HS-5 (cell line): ENCODE measurements around the gene CIT.
"Not testable (repeated sequence)": the region's sequence is repeated elsewhere in the genome, so short reads cannot be mapped to it uniquely, and the experiment has no call there.

ENCODE experiments used
- DNase-seq: peaks from one replicate; pipeline ENCODE4 v3.0.0-alpha.2; 2012; ENCODE audit warnings: low read depth

CIT gene

GRCh38 chr12:119742700-119743099 is 134.4 kb downstream of the CIT start:
- DNase-seq = no peak

- no peak for DNase-seq
These were observed 136.3 kb downstream of the CIT start for GRCh38 chr12:119740830-119741229.

GRCh38 chr12:119735079-119735478 is 142.0 kb downstream of the CIT start:
- DNase-seq = no peak

- DNase-seq = no peak
These were observed 146.7 kb downstream of the CIT start for GRCh38 chr12:119730381-119730780.

- DNase-seq = no peak
These were observed 147.2 kb downstream of the CIT start for GRCh38 chr12:119729871-119730270.

GRCh38 chr12:119728444-119728745 is 148.7 kb downstream of the CIT start:
- no peak for DNase-seq

- no peak for DNase-seq
These were observed 149.3 kb downstream of the CIT start for GRCh38 chr12:119727600-119728443.

- no peak for DNase-seq
These were observed 151.6 kb downstream of the CIT start for GRCh38 chr12:119725523-119725922.

- no peak for DNase-seq
These were observed 155.8 kb downstream of the CIT start for GRCh38 chr12:119721306-119721705.

GRCh38 chr12:119720349-119720748 is 156.8 kb downstream of the CIT start:
- DNase-seq = no peak

- DNase-seq = no peak
These were observed 159.0 kb downstream of the CIT start for GRCh38 chr12:119718141-119718540.

GRCh38 chr12:119715268-119715620 is 161.9 kb downstream of the CIT start:
- DNase-seq = no peak

GRCh38 chr12:119714614-119715267 is 162.4 kb downstream of the CIT start:
- DNase-seq = no peak

GRCh38 chr12:119713551-119714031 is 163.5 kb downstream of the CIT start:
- no peak for DNase-seq

- no peak for DNase-seq
These were observed 164.4 kb downstream of the CIT start for GRCh38 chr12:119712721-119713120.

- DNase-seq = no peak
These were observed 165.4 kb downstream of the CIT start for GRCh38 chr12:119711693-119712092.

GRCh38 chr12:119710965-119711551 is 166.1 kb downstream of the CIT start:
- no peak for DNase-seq

- no peak for DNase-seq
These were observed 166.7 kb downstream of the CIT start for GRCh38 chr12:119710374-119710964.

- DNase-seq = not testable (repeated sequence)
These were observed 170.7 kb downstream of the CIT start for GRCh38 chr12:119706427-119706826.

GRCh38 chr12:119705182-119705581 is 171.9 kb downstream of the CIT start:
- DNase-seq = no peak

GRCh38 chr12:119704065-119704747 is 172.9 kb downstream of the CIT start:
- DNase-seq = no peak

GRCh38 chr12:119700078-119700477 is 177.0 kb downstream of the CIT start:
- DNase-seq = no peak
